Left forelimb (tissue), 1 donor: ENCODE results near the gene MAU2.
A peak's percentile ranks its signal among the peaks of the same experiment; 100 is the strongest.
"Not testable (repeated sequence)": the region's sequence is repeated elsewhere in the genome, so short reads cannot be mapped to it uniquely, and the experiment has no call there.

ENCODE experiments used
- DNase-seq: peaks from one replicate; pipeline ENCODE4 v3.0.0-alpha.2; 2018; ENCODE audit warnings: low spot score

Gene MAU2

DNA sequence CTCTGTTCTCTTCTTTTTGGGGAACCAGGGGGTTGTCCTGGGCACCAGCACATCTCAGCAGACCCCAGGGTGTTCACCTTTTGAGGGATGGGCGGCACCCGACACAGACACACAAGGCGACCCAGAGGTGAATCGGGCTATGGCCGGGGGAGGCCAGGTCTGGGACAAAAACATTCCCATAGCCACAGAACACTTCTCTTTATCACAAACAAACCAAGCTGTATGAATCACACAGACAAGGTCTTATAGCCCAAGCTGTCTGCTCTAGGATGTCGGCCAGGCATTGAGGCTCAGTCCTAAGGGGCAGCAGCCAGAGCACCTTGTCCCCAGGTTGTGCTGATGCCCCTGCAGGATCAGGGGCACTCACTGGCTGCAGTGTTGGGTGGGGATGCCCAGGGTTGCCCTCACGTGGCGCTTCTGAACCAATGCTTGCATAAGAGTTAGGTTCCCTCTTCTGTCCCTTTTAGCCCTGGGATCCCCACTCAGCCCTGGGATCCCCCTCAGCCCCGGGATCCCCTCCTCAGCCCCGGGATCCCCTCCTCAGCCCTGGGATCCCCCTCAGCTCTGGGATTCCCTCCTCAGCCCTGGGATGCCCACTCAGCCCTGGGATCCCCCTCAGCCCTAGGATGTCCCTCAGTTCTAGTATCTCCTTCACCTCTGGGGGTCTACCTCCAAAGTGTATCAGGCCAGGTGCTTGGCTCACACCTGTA is 26.9 kb downstream of the MAU2 start:
- no peak for DNase-seq

- DNase-seq, result no peak
These were observed 27.6 kb downstream of the MAU2 start for GRCh38 chr19:19348266-19348665.

DNA sequence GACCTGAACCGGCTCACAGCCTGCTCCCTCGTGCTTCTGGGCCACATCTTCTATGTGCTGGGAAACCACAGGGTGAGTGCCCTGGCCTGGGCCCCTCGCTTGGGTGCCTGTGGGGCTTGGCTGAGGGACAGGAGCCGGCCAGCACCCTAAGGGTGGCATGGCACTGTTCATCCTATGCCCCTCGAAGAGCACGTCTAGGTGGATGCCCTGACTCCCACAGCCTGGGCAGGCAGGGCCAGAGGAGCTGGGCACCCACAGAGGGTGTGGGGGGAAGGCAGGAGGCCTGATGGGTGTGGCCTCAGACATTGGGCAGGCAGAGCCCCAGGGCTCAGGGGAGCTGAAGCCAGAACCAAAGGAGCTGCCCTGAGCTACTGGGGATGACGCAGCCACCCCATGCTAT is 28.7 kb downstream of the MAU2 start:
- DNase-seq, result no peak

- not testable (repeated sequence) for DNase-seq
These were observed 30.1 kb downstream of the MAU2 start for GRCh38 chr19:19350756-19351155.

DNA sequence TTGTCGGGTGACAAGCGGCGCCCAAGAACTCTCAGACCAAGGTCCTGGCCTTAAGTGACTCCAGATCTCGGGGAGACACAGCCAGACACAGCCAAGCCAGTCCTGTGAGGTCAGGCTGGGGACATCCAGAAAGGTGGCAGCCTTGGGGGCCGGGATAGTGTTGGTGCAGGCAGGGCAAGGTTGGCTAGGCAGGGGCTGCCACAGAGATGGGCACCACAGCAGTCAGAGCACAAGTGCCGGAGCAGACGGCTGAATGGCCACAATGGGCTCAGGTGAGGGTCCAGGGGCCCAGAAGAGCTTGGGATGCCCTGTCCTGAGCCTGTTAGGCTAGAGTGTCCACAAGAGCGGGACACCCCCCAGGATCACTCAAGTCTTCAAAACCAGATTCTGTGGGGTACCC is 32.2 kb downstream of the MAU2 start:
- DNase-seq, result no peak

- DNase-seq, result no peak
These were observed 33.4 kb downstream of the MAU2 start for GRCh38 chr19:19354007-19354406.

DNA sequence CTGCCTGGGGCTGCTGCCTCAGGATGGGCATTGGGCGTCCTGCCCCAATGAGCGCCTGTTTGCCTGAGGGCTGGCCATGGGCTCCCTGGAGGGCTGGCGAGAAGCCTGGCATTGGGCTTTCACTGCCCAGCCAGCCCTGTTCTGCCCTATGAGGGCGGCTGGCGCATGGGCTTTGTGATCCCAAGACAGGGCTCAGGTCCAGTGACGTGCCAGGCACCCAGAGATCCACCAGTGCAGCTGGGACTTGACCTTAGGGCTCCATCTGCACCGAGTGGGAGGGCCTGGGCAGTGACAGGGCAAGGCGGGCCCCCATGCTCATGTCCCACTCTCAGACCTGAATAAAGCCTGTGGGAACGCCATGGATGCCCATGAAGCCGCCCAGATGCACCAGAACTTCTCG is 34.3 kb downstream of the MAU2 start:
- DNase-seq, result no peak

GRCh38 chr19:19355606-19356139 is 35.0 kb downstream of the MAU2 start:
- no peak for DNase-seq

- no peak for DNase-seq
These were observed 35.9 kb downstream of the MAU2 start for GRCh38 chr19:19356500-19356899.

GRCh38 chr19:19356901-19357566 is 36.4 kb downstream of the MAU2 start:
- no peak for DNase-seq

DNA sequence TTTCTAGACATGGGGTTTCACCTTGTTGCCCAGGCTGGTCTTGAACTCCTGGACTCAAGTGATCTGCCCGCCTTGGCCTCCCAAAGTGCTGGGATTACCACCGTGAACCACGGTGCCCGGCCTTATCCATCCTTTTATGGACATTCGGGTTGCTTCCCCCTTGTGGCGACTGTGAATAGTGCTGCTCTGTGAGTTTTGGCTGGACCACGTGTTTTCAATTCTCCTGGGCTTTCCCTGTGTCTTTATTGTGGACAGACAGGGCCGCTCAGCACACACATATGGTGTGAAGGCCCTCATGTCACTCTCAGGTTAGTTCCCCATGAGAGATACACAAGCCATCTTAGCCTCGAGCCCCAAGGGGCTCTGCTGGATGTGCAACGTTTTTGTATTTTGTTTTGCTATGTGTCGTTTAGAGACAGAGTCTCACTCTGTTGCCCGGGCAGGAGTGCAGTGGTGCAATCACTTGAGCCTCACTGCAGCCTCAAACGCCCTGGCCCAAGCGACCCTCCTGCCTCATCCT is 40.5 kb downstream of the MAU2 start:
- peak; percentile 78 for DNase-seq

GRCh38 chr19:19362075-19362474 is 41.4 kb downstream of the MAU2 start:
- no peak for DNase-seq

GRCh38 chr19:19366434-19367396 is 46.1 kb downstream of the MAU2 start:
- no peak for DNase-seq

GRCh38 chr19:19368087-19368486 is 47.5 kb downstream of the MAU2 start:
- DNase-seq, result no peak

DNA sequence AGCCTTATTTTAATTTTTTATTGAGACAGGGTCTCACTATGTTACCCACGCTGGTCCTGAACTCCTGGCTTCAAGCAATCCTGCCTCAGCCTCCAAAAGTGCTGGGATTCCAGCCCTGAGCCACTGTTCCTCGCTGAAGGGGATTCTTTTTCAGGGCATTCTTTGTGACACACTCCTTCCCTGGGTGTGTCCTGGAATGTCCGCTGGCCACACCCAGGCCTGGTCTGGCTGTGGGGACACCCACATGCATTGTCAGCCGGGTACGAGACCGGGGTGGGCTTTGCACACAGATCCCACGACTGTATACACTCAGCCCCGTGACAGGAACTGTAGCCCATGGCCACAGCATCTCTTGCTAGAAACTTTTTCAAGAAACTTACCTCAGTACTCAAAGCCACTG is 50.4 kb downstream of the MAU2 start:
- DNase-seq, result no peak

DNA sequence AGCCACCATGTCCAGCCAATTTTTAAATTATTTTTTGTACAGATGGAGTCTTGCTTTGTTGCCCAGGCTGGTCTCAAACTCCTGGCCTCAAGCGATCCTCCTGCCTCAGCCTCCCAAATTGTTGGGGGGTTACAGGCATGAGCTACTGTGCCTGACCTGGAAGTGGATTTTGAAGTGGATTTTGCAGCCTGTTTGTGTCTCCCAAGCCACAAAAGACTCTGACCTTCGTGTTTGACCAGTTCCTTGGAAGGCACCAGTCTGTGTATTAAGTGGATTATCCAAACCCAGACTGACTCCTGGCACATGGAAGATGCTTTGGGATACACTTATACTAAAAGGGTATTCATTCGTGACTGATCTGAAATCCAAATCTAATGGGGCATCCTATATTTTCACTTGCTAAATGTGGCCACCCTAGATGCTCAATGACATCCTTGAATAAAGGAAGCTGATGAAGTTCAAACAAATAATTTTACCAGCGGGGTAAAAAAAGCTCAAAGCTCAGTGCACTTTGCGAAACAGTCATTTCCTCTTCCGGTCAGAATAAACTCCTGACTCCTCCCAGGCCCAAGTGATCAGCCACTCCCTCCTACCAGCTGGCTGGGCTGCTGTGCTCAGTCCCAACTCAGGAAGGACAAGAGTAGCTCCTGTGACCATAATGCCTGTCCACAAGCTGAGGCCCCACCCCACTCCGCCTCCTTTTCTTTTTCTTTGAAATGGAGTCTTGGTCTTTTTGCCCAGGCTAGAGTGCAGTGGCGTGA is 52.2 kb downstream of the MAU2 start:
- DNase-seq, result no peak

- no peak for DNase-seq
These were observed 58.9 kb downstream of the MAU2 start for GRCh38 chr19:19379527-19379926.

GRCh38 chr19:19380316-19380715 is 59.7 kb downstream of the MAU2 start:
- not testable (repeated sequence) for DNase-seq

DNA sequence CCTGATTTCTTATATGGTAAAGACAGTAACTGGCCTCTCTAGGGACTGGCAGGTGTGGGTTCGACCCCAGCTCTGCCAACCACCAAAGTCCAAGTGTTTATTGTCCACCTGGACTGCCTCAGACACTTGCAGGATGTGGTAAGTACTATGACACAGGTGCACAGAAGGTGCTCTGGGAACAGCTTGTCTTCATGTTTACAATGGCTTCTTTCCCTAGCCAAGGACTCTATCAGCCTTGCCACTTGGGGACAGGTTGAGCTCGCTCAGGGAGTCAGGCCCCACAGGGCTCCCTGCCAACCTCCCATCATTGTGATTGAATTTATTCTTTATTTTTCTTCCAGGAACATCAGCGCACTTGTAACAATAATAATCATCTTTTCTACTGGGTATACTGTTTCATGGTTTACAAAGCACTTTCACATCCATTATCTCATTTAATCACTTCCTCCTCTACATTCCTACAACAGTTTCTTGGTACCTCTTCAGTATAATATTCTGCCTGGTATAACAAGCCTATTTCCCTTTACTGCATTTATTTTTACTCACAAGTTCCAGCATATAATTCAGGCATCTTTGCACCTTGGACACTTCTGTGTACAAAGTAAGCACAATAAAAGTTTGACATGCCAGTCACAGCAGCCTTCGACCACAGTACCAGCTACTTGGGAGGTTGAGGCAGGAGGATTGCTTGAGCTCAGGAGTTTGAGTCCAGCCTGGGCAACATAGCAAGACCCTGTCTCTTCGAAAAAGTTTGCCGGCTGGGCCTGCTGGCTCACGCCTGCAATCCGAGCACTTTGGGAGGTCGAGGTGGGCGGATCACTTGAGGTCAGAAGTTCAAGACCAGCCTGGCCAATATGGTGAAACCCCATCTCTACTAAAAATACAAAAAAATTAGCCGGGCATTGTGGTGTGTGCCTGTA is 60.6 kb downstream of the MAU2 start:
- DNase-seq, result no peak

DNA sequence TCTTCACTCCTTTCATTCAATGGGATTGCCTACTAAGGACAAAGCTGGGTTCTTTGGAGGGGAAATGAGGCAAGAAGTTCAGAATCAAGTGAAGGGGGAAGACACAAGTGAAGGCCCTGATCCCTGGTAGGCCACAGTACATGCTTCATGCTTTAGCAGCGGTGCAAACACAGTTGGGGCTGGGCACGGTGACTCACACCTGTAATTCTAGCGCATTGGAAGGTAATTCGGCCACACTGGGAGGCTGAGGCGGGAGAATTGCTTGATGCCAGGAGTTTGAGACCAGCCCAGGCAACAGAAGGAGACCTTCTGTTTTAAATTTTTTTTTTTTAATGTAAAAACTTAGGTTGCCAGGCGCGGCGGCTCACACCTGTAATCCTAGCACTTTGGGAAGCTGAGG is 61.5 kb downstream of the MAU2 start:
- no peak for DNase-seq
